HUES6 (cell line): Measurements from ENCODE around the gene GABRR3.

ENCODE experiments used
- H3K27ac ChIP-seq: 2 replicates; pipeline ENCODE4 v1.7.0; 2013; ENCODE audit warnings: low read depth, mild to moderate bottlenecking, low read length, inconsistent platforms
- H3K27me3 ChIP-seq: 2 replicates; pipeline ENCODE4 v1.6.1; 2013; ENCODE audit warnings: low read length; ENCODE audit not compliant: control insufficient read depth, insufficient read depth
- H3K36me3 ChIP-seq: 2 replicates; pipeline ENCODE4 v1.6.1; 2013; ENCODE audit warnings: low read length; ENCODE audit not compliant: control insufficient read depth, insufficient read depth
- H3K4me1 ChIP-seq: 2 replicates; pipeline ENCODE4 v1.6.1; 2013; ENCODE audit warnings: low read length; ENCODE audit not compliant: control insufficient read depth, insufficient read depth
- H3K4me3 ChIP-seq: 2 replicates; pipeline ENCODE4 v1.5.1; 2013; ENCODE audit warnings: low read depth, low read length
- H3K9ac ChIP-seq: one replicate; pipeline ENCODE4 v1.6.1; 2013; ENCODE audit warnings: mild to moderate bottlenecking, low read length
- H3K9me3 ChIP-seq: 2 replicates; pipeline ENCODE4 v1.6.1; 2013; ENCODE audit warnings: low read depth, low read length; ENCODE audit not compliant: control insufficient read depth, insufficient read depth

Gene GABRR3

GRCh38 chr3:98035208-98035607 is at the start of gene GABRR3:
Gene GABRR3, minus strand, starts transcription at chr3:98035315. Its CDS starts 328 bp downstream, at chr3:98034987.
- Histone ChIP-seq H3K36me3 (no peaks in the 10 kb centered on the region), H3K4me3 (no peak within 1 kb of the TSS), H3K9ac (no peak within 1 kb of the TSS), H3K9me3 (no peaks in the 10 kb centered on the region), H3K27me3 (no peaks in the 10 kb centered on the region), H3K27ac (no peak within 1 kb of the TSS), H3K4me1 (0 out of 2 replicates have a peak, but pooled peaks cover 4% of the 10 kb centered on the region)

- Histone ChIP-seq H3K36me3 (no peaks in the 10 kb centered on the region), H3K9me3 (no peaks in the 10 kb centered on the region), H3K9ac (no peak overlapping the region), H3K27ac (no peak overlapping the region), H3K4me1 (no peaks in the 10 kb centered on the region), H3K4me3 (no peak overlapping the region), H3K27me3 (no peaks in the 10 kb centered on the region)
These were observed 38.4 kb upstream of the GABRR3 start for GRCh38 chr3:98073486-98073885.

GRCh38 chr3:98070840-98071239 is 35.7 kb upstream of the GABRR3 start:
- Histone ChIP-seq H3K9ac (no peak overlapping the region), H3K4me1 (no peaks in the 10 kb centered on the region), H3K36me3 (no peaks in the 10 kb centered on the region), H3K9me3 (no peaks in the 10 kb centered on the region), H3K27me3 (no peaks in the 10 kb centered on the region), H3K4me3 (no peak overlapping the region), H3K27ac (no peak overlapping the region)

- no peaks in the 10 kb centered on the region for H3K4me1 ChIP-seq
- H3K27ac ChIP-seq, result no peak overlapping the region
- H3K9me3 ChIP-seq, result no peaks in the 10 kb centered on the region
- H3K9ac ChIP-seq, result no peak overlapping the region
- no peak overlapping the region for H3K4me3 ChIP-seq
- H3K27me3 ChIP-seq, result no peaks in the 10 kb centered on the region
- no peaks in the 10 kb centered on the region for H3K36me3 ChIP-seq
These were observed 33.7 kb upstream of the GABRR3 start for GRCh38 chr3:98068824-98069223.

- Histone ChIP-seq H3K27me3 (no peaks in the 10 kb centered on the region), H3K36me3 (no peaks in the 10 kb centered on the region), H3K4me1 (peaks cover 10% of the 10 kb centered on the region), H3K9ac (no peak overlapping the region), H3K27ac (no peak overlapping the region), H3K4me3 (no peak overlapping the region), H3K9me3 (no peaks in the 10 kb centered on the region)
These were observed 23.3 kb upstream of the GABRR3 start for GRCh38 chr3:98058244-98058960.

GRCh38 chr3:98057631-98058030 is 22.5 kb upstream of the GABRR3 start:
- Histone ChIP-seq H3K4me1 (peaks cover 10% of the 10 kb centered on the region), H3K27me3 (no peaks in the 10 kb centered on the region), H3K27ac (no peak overlapping the region), H3K36me3 (no peaks in the 10 kb centered on the region), H3K4me3 (no peak overlapping the region), H3K9me3 (no peaks in the 10 kb centered on the region), H3K9ac (no peak overlapping the region)

DNA sequence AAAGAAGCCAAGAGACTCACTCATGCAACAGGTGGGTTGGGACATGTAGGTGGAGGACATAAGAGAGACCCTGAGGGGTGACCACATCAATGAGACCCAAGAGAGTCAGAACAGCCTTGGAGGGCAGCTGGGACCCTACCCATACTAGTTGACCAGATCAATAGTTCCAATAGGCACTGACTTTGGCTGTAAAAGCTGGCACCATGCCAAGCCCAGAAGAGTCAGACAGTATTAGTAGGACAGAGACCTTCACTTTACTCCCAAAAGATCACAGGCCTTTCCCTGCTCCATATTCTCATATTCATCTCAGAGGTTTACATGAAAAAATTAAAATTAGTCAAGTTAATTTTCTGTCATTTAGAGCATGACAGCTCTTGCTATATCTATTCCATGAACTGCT is 20.9 kb upstream of the GABRR3 start:
- Histone ChIP-seq H3K27me3 (no peaks in the 10 kb centered on the region), H3K27ac (no peak overlapping the region), H3K9ac (no peak overlapping the region), H3K36me3 (no peaks in the 10 kb centered on the region), H3K4me1 (peaks cover 10% of the 10 kb centered on the region), H3K9me3 (no peaks in the 10 kb centered on the region), H3K4me3 (no peak overlapping the region)

- H3K36me3 ChIP-seq, result no peaks in the 10 kb centered on the region
- H3K27me3 ChIP-seq, result no peaks in the 10 kb centered on the region
- no peak overlapping the region for H3K9ac ChIP-seq
These were observed 14.2 kb upstream of the GABRR3 start for GRCh38 chr3:98049271-98049670.

DNA sequence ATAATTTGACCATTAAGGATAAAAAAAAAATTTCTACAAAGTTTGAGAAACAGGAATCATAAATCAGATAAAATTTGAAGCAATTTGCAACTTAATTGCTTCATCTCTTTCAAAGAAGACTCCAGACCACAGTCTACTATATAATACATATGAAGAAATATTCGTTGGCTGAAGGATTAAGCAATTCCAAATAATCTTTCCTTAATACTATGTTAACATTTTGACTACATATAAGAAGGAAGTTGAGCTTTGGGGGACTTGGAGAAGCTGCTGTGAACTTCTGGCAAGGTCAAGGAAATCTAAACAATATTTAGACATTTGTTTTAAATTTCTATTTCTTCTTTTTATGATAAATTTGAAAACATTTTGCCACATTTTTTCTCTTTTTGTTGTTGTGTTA is 13.5 kb upstream of the GABRR3 start:
- Histone ChIP-seq H3K4me1 (no peaks in the 10 kb centered on the region), H3K36me3 (no peaks in the 10 kb centered on the region), H3K27ac (no peak overlapping the region), H3K4me3 (no peak overlapping the region), H3K9ac (no peak overlapping the region), H3K9me3 (no peaks in the 10 kb centered on the region), H3K27me3 (no peaks in the 10 kb centered on the region)

More at GRCh38 chr3:98049271-98049670, 14.2 kb upstream of the GABRR3 start:
- no peak overlapping the region for H3K4me3 ChIP-seq
- no peaks in the 10 kb centered on the region for H3K4me1 ChIP-seq
- H3K27ac ChIP-seq, result no peak overlapping the region
- no peaks in the 10 kb centered on the region for H3K9me3 ChIP-seq

GRCh38 chr3:98041350-98041749 is 6.2 kb upstream of the GABRR3 start:
- Histone ChIP-seq H3K4me3 (no peak overlapping the region), H3K36me3 (no peaks in the 10 kb centered on the region), H3K27me3 (no peaks in the 10 kb centered on the region), H3K27ac (no peak overlapping the region), H3K9ac (no peak overlapping the region), H3K4me1 (no peaks in the 10 kb centered on the region), H3K9me3 (0 out of 2 replicates have a peak, but pooled peaks cover 2% of the 10 kb centered on the region)

DNA sequence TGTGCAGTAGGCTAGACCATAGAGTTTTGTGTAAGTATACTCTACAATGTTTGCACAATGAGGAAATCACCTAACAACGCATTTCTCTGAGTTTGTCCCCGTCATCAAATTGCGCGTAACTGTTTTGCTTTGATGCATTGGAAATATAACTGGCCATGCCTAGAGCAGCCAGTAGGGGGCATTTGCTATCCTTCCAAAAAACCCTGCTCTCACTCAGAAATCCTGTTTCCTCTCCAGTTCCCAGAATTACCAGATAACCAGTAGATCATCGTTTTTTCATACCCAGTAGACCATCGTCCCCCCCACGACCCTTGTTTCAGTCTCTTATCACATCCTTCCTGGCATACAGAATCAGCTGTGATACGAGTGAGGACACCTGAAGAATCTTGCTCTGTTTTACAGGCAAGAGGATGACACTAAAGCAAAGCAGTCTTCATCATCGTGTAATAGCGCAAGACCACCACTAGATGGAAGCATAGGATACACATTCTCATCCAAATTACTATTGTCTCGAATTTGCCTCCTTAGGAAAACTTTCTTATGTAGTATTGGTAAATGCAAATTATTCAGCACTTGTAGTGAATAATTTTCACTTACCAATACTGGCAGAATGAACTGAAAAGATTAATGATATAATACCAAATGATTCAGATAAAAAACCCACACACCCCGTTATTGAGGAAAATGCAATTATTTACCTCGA is 4.4 kb upstream of the GABRR3 start:
- H3K27me3 ChIP-seq, result no peaks in the 10 kb centered on the region
- H3K27ac ChIP-seq, result no peak overlapping the region
- peak overlapping the region; percentile 81 for H3K4me3 ChIP-seq
- peak overlapping the region; percentile 76 for H3K9ac ChIP-seq
- H3K9me3 ChIP-seq, result 0 out of 2 replicates have a peak, but pooled peaks cover 2% of the 10 kb centered on the region
- no peaks in the 10 kb centered on the region for H3K36me3 ChIP-seq
- H3K4me1 ChIP-seq, result 0 out of 2 replicates have a peak, but pooled peaks cover 4% of the 10 kb centered on the region
